Measurements from ENCODE around the gene IQUB.
"Not testable (repeated sequence)": the region's sequence is repeated elsewhere in the genome, so short reads cannot be mapped to it uniquely, and the experiment has no call there.

IQUB gene

DNA sequence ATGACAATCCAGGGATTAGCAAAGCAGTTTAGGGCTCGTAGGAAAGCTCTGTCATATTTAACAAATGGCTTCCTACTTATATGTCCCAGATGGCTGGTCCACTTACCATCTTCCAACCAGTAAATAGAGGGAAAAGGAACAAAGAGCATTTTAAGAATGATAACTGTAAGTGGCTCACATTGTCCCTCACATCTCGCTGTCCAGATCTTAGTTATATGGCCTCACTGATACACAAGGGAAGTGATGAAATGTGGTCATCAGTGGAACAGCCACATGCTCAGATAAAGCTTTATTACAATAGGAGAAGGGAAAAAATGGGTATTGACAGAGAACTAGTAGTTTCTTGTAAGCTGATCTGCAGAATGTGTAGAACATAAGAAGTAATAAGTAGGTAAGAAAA lies 35.8 kb downstream of the IQUB start:
- Histone ChIP-seq H3K4me3 (no peak overlapping the region), H3K27me3 (ENCODE audit: low read depth) (0 out of 2 replicates have a peak, but pooled peaks cover 5% of the 10 kb centered on the region), H3K4me1 (peaks cover 20% of the 10 kb centered on the region), H3K36me3 (replicated peaks) (no peaks in the 10 kb centered on the region), H3K9me3 (no peaks in the 10 kb centered on the region)
- in situ Hi-C loops (cut with MboI; ENCODE audit: low sequenced_read_pairs) = no loop called here
- DNase-seq (ENCODE audit: low spot score in 2 of 2) = no peak

DNA sequence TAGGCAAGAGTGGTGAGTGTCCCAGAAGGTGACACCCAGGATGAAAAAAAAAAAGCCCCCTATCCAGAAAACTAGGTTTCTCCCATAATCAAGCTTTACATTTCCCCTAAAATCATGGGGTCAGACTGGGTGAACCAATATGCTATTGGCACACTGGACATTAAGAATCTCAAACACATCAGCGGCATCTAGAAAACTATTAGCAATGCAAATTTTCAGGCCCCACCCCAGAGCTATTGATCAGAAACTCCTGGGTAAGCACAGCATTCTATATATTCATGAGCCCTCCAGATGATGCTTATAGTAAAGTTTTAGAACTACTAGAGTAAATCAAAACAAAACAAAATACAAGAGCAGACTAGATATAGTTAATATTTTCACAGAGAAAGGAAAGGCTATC lies 36.4 kb downstream of the IQUB start:
- H3K9me3 ChIP-seq = no peaks in the 10 kb centered on the region
- in situ Hi-C loops (cut with MboI; ENCODE audit: low sequenced_read_pairs) = no loop called here
- H3K27me3 ChIP-seq (ENCODE audit: low read depth) = 0 out of 2 replicates have a peak, but pooled peaks cover 5% of the 10 kb centered on the region
- H3K4me3 ChIP-seq = no peak overlapping the region
- H3K4me1 ChIP-seq = peaks cover 20% of the 10 kb centered on the region
- no peak for DNase-seq (ENCODE audit: low spot score in 2 of 2)
- no peaks in the 10 kb centered on the region for H3K36me3 ChIP-seq (replicated peaks)

DNA sequence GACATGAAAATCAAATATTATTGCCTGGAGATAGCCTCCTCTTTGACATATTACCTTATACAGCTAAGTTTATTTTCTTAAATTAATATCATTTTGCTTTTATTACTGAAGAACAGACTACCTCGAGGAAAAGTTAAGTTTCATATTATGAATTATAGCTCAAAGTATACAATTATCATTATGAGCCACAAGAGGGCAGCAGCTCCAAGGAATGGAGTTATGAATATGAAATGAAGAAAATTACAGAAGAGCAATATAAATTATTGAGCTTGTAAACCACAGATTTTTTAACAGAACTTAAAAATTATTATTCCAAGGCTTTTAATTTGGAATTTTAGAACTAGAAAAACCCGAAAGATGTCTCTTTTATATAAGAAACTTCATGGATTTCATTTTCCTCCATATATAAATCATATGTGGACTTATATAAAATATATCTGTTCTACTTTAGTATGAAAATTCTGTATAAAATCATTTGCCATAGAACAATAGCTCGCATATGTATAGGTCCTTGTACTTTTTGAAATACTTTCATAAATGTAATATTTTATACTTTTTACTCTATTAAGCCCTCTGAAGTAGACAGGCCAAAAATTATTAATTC lies 40.1 kb downstream of the IQUB start:
- no peak overlapping the region for H3K4me3 ChIP-seq
- H3K36me3 ChIP-seq (replicated peaks) = no peaks in the 10 kb centered on the region
- 0 out of 2 replicates have a peak, but pooled peaks cover 5% of the 10 kb centered on the region for H3K27me3 ChIP-seq (ENCODE audit: low read depth)
- in situ Hi-C loops (cut with MboI; ENCODE audit: low sequenced_read_pairs) = no loop called here
- H3K4me1 ChIP-seq = peaks cover 7% of the 10 kb centered on the region
- no peaks in the 10 kb centered on the region for H3K9me3 ChIP-seq
- DNase-seq (ENCODE audit: low spot score in 2 of 2) = peak; percentile 25 to 31

DNA sequence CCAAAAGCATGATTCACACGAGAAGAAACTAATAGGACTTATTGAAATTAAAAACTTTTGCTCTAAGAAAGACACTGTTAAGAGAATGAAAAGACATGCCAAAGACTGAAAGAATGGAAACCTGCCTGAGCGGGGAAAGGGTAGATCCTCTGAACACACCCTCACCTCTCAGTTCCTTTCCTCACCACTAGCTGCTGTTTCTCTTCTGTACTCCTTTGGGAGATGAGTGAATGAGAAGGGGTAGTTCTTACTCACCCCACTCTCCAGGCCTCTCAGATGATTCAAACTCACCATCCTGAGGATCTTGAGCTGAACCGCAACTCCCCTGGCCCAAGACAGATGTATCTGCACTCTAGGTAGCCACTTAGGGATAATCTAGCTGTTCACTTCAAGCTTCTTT lies 41.9 kb downstream of the IQUB start:
- DNase-seq (ENCODE audit: low spot score in 2 of 2) = no peak
- Histone ChIP-seq H3K4me3 (no peak overlapping the region), H3K36me3 (replicated peaks) (no peaks in the 10 kb centered on the region), H3K9me3 (no peaks in the 10 kb centered on the region), H3K27me3 (ENCODE audit: low read depth) (0 out of 2 replicates have a peak, but pooled peaks cover 5% of the 10 kb centered on the region), H3K4me1 (peaks cover 2% of the 10 kb centered on the region; the same call in 1 of the 2 replicates)
- in situ Hi-C loops (cut with MboI; ENCODE audit: low sequenced_read_pairs) = no loop called here

DNA sequence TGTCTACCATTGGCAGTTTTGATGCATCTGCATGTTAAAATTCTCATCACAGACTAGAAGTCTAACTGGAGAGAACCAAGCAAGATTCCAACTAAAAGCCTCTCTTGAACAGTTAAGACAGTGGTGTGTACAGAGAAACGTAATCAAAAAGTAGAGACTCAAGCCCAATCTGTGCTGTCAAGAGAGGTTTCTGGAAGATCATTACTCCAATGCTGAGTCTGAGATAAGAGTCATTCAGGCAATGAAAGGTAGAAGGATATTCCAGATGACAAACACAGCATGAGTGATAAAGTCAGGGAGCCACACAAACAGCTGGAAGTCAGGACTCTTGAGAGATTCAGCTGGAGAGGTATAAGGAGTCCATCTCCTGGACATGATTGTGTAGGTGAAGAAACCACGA lies 48.7 kb downstream of the IQUB start:
- in situ Hi-C loops (cut with MboI; ENCODE audit: low sequenced_read_pairs) = no loop called here
- H3K36me3 ChIP-seq (replicated peaks) = no peaks in the 10 kb centered on the region
- H3K9me3 ChIP-seq = no peaks in the 10 kb centered on the region
- H3K4me1 ChIP-seq = no peaks in the 10 kb centered on the region
- DNase-seq (ENCODE audit: low spot score in 2 of 2) = no peak
- peaks cover 18% of the 10 kb centered on the region for H3K27me3 ChIP-seq (ENCODE audit: low read depth)
- H3K4me3 ChIP-seq = no peak overlapping the region

DNA sequence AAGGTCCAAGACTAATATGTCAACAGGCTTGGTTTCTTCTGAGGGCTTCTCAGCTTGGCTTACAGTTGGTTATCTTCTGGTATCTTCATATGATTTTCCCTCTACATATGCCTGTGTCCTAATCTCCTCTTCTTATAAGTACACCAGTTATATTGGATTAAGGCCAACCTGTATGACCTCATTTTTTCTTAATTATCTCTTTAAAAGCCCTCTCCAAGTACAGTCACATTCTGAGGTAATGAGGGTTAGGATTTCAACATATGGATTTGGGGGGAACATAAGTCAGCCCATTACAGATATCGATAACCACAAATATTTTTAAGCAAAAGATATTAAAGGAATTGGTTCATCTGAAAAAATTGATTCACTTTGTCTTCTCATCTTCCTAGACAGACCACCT lies 49.2 kb downstream of the IQUB start:
- DNase-seq (ENCODE audit: low spot score in 2 of 2) = no peak
- Histone ChIP-seq H3K4me1 (no peaks in the 10 kb centered on the region), H3K4me3 (no peak overlapping the region), H3K27me3 (ENCODE audit: low read depth) (peaks cover 18% of the 10 kb centered on the region), H3K36me3 (replicated peaks) (no peaks in the 10 kb centered on the region), H3K9me3 (no peaks in the 10 kb centered on the region)
- in situ Hi-C loops (cut with MboI; ENCODE audit: low sequenced_read_pairs) = no loop called here

DNA sequence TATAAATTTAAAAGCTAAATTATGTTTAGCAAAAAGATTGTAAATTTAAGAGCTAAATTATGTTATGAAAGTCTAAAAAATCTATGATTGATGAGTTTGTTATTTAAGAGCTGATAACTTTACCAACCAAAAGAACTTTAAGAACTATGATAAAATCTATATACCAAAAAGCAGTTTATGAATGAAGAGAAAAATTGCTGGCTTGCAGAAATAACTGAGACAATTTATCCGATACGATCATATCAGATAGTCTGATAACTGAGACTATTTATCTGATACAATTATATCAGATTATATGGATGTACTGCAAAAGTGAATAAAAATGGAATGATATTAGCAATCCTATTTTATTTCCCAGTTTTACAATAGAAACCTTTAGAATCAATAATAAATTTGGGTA lies 50.2 kb downstream of the IQUB start:
- no peak for DNase-seq (ENCODE audit: low spot score in 2 of 2)
- Histone ChIP-seq H3K4me1 (no peaks in the 10 kb centered on the region), H3K27me3 (ENCODE audit: low read depth) (peaks cover 18% of the 10 kb centered on the region), H3K36me3 (replicated peaks) (no peaks in the 10 kb centered on the region), H3K9me3 (no peaks in the 10 kb centered on the region), H3K4me3 (no peak overlapping the region)
- in situ Hi-C loops (cut with MboI; ENCODE audit: low sequenced_read_pairs) = no loop called here

DNA sequence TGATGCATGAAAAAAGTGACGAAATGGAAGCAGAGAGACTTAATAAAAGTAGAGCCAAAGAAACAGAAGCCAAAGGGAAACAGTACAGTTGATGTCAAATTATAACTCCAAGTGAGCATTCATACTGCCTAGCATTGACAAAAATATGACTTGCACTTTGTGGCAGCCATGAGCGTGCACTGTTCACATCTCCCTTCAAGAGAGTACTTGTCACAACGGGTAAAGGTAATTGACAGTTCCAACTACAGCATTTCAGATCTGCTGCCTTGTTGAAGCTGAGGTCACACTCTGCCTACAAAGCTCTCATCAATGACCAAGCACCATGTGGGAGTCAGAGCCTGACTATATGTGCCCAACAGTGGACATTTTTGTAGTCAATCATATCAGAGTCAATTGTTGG lies 54.3 kb downstream of the IQUB start:
- in situ Hi-C loops (cut with MboI; ENCODE audit: low sequenced_read_pairs) = no loop called here
- Histone ChIP-seq H3K27me3 (ENCODE audit: low read depth) (peaks cover 18% of the 10 kb centered on the region), H3K36me3 (replicated peaks) (no peaks in the 10 kb centered on the region), H3K9me3 (no peaks in the 10 kb centered on the region), H3K4me3 (no peak overlapping the region), H3K4me1 (no peaks in the 10 kb centered on the region)
- DNase-seq (ENCODE audit: low spot score in 2 of 2) = no peak

DNA sequence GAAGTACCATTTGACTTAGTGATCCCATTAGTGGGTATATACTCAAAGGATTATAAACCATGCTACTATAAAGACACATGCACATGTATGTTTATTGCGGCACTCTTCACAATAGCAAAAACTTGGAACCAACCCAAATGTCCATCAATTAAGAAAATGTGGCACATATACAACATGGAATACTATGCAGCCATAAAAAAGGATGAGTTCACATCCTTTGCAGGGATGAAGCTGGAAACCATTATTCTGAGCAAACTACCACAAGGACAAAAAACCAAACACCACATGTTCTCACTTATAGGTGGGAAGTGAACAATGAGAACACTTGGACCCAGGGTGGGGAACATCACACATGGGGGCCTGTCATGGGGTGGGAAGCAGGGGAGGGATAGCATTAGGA lies 56.3 kb downstream of the IQUB start:
- DNase-seq (ENCODE audit: low spot score in 2 of 2); H3K4me3 ChIP-seq; H3K4me1 ChIP-seq; H3K36me3 ChIP-seq (replicated peaks); H3K9me3 ChIP-seq; H3K27me3 ChIP-seq (ENCODE audit: low read depth); in situ Hi-C loops (cut with MboI; ENCODE audit: low sequenced_read_pairs): not testable (repeated sequence)

DNA sequence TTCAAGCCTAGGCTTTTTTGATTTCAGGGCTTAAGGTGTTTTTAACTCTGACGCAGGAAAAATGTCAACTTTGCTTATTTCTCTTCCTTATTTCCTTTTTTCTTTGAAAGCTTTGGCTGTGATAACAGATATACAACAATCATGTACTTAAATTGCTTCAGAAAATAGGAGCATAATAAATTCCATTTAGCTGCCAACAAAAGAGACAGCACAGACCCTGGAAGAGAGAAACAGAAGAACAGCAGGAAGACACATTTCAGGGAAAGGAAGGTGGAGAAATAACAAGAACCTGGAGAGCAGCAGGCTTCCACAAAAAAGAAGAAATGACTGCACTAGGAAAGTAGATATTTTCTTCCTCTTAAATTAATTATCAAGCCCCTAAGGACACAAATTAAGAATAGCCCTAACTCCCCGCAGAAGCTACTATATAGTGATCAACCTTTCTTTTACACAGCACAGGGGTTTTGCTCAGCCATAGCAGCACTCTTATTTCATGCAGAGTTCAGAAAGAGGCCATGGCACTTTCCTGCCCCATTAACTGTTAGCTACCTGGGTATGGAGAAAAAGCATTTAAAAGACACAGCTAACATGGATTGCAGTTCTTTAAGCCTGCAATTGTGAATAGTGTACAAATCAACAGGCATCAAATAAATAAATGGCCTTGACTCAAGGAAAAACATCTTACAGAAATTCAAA lies 61.5 kb downstream of the IQUB start:
- Histone ChIP-seq H3K4me3 (no peak overlapping the region), H3K36me3 (replicated peaks) (no peaks in the 10 kb centered on the region), H3K4me1 (no peaks in the 10 kb centered on the region), H3K9me3 (no peaks in the 10 kb centered on the region), H3K27me3 (ENCODE audit: low read depth) (peaks cover 4% of the 10 kb centered on the region)
- DNase-seq (ENCODE audit: low spot score in 2 of 2) = no peak
- in situ Hi-C loops (cut with MboI; ENCODE audit: low sequenced_read_pairs) = no loop called here

DNA sequence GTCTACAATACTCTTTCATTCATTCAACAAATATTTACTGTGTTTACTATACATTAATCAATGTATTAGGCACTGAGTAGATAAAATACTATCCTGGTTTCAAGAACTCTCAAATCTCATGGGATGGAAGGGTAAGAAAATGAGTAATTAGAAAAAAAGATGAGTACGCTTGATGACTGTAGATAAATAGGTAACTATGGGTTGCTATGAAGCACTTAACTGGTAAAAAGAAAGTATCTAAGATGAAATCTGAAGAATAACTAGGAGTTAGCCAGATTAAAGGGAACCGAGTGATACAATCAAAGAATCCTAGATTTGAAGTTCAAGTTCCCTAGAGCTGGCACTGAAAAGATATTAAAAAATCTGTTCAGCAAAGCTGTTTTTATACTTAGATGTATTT lies 62.1 kb downstream of the IQUB start:
- H3K4me1 ChIP-seq = no peaks in the 10 kb centered on the region
- H3K36me3 ChIP-seq (replicated peaks) = no peaks in the 10 kb centered on the region
- no peak overlapping the region for H3K4me3 ChIP-seq
- no peaks in the 10 kb centered on the region for H3K9me3 ChIP-seq
- H3K27me3 ChIP-seq (ENCODE audit: low read depth) = peaks cover 4% of the 10 kb centered on the region
- in situ Hi-C loops (cut with MboI; ENCODE audit: low sequenced_read_pairs) = no loop called here
- no peak for DNase-seq (ENCODE audit: low spot score in 2 of 2)

DNA sequence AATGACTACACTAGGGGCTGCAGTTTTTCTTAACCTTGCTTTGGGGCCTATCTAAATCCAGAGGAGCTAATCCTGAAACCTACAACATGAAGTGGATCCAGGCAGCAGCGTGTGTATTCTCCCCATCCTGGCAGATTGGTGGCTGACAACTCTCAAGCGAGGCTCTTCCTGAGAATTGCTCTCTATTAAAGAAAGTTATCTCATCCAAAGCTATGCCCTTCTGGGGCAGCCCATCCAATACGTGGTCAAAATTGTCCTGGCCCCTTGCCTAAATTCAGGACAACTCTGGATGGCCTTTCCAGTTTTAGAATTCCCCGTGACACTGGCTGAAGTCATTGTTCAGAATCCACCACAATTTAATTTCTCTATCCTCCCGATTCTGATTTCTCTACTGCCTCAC lies 66.1 kb downstream of the IQUB start:
- no peaks in the 10 kb centered on the region for H3K9me3 ChIP-seq
- H3K27me3 ChIP-seq (ENCODE audit: low read depth) = peaks cover 6% of the 10 kb centered on the region; the same call in 1 of the 2 replicates
- no peaks in the 10 kb centered on the region for H3K4me1 ChIP-seq
- H3K4me3 ChIP-seq = no peak overlapping the region
- no peak for DNase-seq (ENCODE audit: low spot score in 2 of 2)
- in situ Hi-C loops (cut with MboI; ENCODE audit: low sequenced_read_pairs) = no loop called here
- H3K36me3 ChIP-seq (replicated peaks) = no peaks in the 10 kb centered on the region

DNA sequence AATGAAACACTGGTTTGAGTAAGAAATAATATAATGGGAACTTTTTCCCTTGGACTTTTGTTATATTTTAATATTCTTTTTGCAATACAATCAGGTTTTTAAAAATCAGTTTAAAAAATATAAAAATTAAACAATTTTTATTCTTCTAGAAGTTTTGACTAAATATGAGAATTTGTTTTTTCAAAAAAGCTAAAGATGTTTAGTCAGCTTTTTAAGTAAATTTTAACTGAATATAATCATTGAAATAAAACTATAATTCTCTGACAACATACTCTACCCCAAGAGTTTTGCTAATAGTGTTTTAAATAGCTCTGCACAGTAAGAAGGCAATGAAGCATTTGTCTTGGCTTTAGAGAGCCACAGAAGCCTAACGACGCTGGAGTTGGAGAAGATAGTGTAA lies 70.5 kb downstream of the IQUB start:
- Histone ChIP-seq H3K9me3 (no peaks in the 10 kb centered on the region), H3K36me3 (replicated peaks) (no peaks in the 10 kb centered on the region), H3K4me1 (no peaks in the 10 kb centered on the region), H3K4me3 (no peak overlapping the region), H3K27me3 (ENCODE audit: low read depth) (peaks cover 2% of the 10 kb centered on the region; the same call in 1 of the 2 replicates)
- no peak for DNase-seq (ENCODE audit: low spot score in 2 of 2)
- in situ Hi-C loops (cut with MboI; ENCODE audit: low sequenced_read_pairs) = no loop called here

DNA sequence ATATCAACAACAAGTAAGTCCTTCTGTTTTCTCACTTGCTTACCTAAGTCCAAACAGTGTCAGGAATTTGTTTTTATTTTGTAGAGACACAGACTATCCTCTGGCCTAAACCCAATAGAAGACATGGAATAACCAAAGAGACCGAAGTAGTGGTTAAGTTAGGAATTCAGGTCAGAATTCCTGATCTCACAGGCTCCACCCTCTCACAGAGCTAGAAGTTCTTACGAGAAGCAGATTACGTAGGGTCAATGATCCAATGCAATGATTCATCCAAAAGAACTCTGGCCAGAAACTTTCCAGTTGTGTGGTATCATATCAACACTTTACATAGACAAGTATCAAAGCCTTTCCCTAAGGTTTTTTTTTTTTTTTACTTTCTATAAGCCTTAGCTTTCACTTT lies 73.8 kb downstream of the IQUB start:
- Histone ChIP-seq H3K4me1 (no peaks in the 10 kb centered on the region), H3K27me3 (ENCODE audit: low read depth) (peaks cover 6% of the 10 kb centered on the region; the same call in 1 of the 2 replicates), H3K4me3 (no peak overlapping the region), H3K9me3 (no peaks in the 10 kb centered on the region), H3K36me3 (replicated peaks) (no peaks in the 10 kb centered on the region)
- no peak for DNase-seq (ENCODE audit: low spot score in 2 of 2)
- in situ Hi-C loops (cut with MboI; ENCODE audit: low sequenced_read_pairs) = no loop called here

All from HAP-1 (cell line).